Dermis microvascular lymphatic vessel endothelial cell (primary cell): ENCODE measurements around the gene GNB1. TPM values are rescaled to one million over a fixed set of nuclear protein-coding genes. Genes with fewer than 3 reads are reported as not detected.
"Not testable (repeated sequence)": the region's sequence is repeated elsewhere in the genome, so short reads cannot be mapped to it uniquely, and the experiment has no call there.

ENCODE experiments used
- DNase-seq, 2 donors: peaks; one replicate each; pipeline versions ENCODE4 v3.0.0 to v3.0.0-alpha.2; 2010; ENCODE audit warnings: low read depth in 2 of 2
- total RNA-seq: library from RNA; depleted of rRNA; stranded (reverse); fragments of >200 nt; gene quantifications from 2 replicates; pipeline ENCODE4 v1.2.1, GENCODE V29; 2014

GNB1 gene
- 72.4 and 119 TPM in 2 replicates for total RNA-seq

DNA sequence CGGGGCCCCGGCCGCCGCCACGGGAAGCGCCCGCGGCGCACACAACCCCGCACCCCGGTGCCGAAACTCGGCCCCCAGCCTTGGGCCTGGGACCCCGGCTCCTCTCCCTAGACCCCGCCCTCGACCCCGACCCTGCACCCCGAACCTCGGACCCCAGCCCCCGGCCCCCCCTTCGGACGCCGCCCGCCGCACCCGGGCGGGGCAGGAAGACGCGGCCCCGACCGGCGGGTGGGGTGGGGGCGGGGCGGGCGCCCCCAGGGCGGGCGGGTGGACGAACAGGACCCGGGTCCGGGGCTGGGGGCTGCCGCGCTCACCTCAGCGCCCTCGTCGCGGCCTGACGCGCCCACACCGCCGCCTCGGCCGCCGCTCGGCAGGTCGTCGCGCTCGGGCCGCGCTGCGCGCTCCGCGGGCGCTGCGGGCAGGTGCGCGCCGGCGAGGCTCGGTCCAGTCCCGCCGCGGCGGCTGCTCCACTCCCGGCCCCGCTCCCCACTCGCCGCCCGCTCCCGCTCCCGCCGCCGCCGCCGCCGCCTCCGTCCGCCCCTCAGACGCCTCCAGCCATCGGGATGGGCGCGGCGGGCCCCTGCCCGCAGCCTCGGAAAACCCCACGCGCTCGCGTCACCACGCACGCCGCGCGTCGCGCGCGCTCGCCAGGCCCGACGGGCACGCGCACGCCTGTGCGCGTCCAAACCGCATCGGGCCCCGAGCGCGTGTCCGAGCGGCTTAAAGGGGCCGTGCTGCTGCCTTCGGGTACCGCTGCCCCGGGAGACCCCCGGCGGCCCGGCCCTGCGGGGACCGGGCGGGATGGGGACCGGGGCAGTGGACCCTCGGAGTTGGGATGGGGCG, at the start of gene GNB1:
Gene GNB1, minus strand, starts transcription at position 582 of the 843 bp plus-strand sequence. CDS start 65,634 bp downstream, outside the sequence.
- peak; percentile 76 to 91 for DNase-seq

DNA sequence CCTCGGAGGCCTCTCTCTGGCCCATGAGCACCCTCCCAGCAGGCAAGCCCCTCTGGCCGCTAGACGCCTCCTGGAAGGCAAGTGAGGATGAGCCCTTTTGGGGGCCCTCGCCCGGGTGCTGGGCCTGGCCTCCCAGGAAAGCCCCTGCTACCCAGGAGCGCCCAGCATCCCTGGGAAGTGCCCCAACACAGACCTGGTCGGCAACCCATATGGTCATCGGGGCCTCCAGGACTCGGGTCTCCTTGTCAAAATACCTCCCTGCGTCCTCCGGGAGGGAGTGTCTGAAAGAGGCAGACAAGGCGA, 49.2 kb upstream of the GNB1 start:
- DNase-seq = no peak

DNA sequence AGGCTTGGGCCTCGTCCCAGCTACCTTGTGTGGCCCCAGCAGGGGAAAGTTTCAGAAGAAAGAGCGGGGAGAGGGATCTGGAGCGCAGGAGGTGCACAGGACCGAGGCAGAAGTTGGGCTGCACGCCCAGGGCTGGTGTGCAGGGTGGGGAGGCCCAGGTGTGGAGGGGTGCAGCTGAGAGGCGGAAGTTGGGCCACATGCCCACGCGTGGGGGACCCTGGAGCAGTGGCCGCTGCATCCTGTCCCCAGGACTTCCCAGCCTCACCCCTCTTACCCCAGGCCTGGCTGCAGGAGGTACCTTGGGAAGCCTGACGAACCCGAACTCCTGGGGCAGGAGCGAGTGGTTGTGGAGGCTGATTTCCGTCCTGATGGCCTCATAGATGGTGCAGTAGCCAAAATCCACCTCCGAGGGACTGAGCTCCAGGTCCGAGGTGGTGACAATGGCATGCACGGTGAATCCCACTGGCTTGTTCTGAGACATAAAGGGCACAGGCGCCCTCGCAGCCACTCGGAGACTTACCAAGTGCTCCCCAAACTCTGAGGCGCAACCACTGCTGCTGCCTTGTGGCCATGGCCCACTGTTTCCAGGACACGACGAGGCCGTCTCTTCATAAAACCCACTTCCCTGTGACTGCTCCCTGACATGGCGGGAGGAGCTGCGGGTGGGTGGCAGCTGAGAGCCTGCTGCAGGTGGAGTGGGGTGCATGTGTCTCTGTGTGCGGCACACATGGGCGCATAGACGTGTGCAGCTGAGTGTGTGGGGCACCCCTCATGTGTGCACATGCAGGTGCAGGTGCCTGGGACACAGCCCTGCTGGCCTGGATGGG, 48.6 kb upstream of the GNB1 start:
- DNase-seq = no peak

DNA sequence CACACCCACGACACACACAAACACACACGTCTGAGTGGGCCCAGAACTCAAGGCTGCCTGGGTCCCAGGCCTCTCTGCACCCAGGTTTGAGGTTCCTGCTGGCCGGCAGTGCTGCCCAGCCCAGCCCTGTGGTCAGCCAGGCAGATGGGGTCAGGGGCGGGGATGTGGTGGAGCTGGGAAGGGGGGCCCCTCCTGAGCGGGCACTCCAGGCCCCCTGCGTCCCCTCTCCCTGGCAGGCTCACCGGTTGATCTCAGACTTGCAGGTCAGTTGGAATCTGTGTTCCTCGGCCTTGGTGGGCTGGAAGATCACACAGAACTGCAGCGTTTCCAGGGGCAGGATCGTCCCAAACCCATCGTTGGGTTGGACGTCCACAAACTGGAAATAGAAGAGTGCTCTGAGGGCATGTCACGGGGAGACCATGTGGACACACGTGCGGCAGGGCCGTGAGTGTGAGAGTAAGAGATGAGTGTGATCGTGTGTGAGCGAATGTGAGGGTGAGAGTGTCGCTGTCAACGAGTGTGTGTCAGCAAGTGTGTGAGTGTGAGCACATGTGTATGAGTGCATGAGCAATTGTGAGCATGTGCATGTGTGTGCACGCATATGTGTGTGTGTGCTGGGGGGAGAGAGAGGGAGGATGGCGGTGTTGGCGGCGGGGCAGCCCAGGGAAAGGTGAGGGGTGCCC, 47.9 kb upstream of the GNB1 start:
- DNase-seq = no peak

DNA sequence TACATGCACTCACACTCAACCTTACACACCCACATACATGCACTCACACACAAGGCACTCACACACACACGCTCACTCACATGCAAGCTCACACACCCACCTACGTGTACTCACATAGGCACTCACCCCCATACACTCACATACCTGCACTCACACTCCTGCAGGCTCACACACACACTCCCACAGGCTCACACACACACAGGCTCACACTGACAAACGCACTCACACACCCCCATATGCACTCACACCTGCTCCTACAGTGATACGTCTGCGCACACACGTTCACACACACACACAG, 47.3 kb upstream of the GNB1 start:
- no peak for DNase-seq

DNA sequence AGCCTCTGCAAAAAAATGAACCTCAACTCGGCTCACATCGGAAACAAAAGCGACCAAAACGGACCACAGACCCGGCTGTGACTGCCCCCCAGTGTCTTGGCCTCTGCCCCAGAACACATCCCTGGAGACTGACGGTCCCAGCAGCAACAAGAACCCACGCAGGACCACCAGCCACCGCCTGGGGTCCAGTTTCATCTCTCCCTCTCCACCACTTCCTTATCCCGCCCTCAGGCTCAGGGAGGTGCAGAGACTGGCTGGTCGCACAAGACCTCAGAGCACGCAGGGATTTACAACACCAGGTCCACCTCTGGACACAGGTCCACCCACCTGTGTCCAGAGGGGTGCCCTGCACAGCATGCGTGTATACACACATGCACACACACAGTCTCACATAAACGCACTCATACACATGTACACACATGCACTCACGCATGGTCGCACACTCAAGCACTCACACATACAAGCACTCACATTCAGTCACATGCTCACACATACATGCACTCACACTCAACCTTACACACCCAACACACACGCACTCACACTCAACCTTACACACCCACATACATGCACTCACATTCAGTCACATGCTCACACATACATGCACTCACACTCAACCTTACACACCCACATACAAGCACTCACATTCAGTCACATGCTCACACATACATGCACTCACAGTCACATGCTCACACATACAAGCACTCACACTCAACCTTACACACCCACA, 46.8 kb upstream of the GNB1 start:
- no peak for DNase-seq

DNA sequence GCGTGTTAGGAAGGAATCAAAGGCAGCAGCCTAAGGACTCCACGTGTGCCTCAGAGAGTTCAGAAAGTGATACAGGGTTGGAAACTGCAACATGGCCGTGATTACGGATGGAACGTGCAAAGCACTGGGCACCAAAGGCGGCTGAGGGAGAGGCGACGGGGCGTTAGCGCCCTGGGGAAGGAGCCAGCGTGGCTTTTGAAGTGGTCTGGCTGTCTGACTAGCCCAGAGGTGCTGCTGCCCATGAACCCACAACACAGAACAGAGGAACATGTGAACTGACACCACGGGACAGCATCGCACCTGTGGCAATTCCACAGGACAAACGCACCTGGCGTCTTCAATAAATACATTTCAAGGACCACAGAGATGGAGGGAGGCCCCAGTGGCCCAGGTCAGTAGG, 46.2 kb upstream of the GNB1 start:
- no peak for DNase-seq

DNA sequence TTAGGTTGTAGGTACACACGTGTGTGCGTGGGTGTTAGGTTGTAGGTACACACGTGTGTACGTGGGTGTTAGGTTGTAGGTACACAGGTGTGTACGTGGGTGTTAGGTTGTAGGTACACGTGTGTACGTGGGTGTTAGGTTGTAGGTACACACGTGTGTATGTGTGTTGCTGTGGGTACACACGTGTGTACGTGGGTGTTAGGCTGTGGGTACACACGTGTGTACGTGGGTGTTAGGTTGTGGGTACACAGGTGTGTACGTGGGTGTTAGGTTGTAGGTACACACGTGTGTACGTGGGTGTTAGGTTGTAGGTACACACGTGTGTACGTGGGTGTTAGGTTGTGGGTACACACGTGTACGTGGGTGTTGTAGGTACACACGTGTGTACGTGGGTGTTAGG, 44.0 kb upstream of the GNB1 start:
- not testable (repeated sequence) for DNase-seq

DNA sequence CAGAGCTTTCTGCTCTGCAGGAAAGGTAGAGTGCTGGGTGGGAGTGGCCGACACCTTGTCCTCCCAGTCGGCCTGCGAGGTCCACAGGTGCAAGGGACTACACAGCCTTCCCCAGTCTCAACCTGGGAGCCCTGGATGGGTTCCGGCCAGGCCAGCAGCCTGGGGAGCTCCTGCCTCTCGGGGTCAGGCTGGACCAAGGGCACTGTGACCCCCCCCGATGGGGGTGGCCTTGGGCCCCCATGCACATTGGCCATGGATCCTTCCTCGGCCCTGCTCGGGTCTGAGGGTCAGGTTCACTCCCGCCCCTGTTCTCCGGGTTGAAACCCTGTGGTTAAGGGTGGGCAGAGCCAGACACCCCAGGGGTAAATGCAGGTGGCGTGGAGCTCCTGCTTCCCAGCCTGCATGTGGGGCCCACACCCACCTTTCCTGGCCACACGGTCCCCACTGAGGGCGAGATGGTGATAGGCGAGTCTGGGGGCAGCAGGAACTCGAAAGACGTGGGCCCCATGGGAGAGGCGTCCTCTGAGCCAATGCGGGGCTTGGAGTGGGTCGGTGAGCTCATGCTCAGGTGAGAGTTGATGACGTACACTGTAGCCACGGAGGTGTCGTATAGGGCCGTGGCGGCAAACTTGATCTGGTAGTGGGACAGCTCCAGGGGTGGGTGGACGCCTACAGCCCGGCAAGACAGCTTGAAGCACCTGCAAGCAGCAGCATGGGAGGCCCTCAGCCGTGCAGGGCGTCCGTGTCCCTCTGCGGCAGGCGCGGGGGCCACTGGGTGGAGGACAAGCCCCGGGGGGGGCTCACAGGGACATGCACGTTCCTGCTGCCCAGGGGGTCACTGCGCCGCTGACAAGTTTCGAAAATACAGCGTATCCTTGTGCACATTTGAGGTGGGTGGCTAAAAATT, 39.0 kb upstream of the GNB1 start:
- DNase-seq = no peak

DNA sequence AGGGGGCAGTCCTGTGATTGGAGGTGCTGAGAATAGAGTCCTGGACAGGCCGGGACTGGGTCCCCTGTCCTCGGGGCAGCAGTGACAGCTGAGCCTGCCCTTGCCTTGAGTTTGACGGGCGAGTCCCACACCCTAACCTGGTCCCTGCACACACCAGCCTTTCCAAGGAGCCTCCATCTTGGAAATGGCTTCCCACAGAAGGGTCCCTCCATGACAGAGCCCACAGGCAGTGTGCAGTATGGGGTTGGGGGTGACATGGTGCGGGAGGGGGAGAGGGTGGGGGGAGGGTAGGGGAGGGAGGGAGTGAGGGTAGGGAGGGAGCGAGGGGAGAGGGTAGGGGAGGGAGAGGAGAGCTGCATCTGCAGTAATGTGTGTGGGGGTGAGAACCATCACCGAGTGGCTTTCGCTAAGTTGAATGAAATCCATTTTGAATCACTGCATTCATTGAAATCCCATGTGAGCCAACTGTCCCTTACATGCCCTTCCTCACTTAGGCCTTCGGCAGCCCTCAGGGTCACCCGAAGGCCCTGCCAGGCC, 38.3 kb upstream of the GNB1 start:
- DNase-seq = no peak

DNA sequence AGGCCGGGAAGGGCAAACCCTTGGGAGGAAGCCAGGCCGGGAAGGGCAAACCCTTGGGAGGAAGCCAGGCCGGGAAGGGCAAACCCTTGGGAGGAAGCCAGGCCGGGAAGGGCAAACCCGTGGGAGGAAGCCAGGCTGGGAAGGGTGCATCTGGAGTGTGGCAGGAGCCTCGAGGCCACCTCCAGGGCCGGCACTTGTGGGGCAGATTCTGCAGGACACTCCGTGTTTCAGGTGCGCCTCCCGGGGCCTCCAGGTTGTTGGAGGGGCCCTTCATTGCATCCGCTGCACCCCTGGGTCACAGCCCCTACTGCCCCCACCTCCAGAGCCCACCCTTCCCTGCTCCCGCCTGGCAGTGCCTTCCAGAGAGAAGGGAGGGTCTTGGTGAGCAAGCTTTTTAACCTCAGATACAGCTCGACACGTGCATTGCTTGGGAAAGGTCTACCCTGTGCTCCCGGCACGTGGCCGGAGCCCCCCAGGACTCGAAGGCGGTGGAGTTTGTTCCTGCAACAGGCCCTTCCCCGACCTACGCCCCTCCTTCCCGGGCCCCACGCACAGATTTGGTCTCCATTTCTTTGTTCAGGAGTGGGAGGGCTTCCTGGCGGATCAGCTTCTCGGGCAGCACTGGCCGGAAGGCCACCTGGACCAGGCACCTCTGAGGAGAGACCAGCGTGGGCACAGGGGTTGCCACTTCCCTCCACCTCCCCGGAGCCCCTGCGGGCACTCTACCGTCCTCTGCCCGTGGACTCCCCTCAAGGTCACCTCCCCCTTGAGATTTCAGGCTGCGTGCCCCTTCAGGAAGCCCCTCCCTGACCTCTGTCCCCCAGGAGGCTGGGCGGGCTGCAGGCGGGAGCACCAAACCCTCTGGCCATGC, 37.6 kb upstream of the GNB1 start:
- no peak for DNase-seq

DNA sequence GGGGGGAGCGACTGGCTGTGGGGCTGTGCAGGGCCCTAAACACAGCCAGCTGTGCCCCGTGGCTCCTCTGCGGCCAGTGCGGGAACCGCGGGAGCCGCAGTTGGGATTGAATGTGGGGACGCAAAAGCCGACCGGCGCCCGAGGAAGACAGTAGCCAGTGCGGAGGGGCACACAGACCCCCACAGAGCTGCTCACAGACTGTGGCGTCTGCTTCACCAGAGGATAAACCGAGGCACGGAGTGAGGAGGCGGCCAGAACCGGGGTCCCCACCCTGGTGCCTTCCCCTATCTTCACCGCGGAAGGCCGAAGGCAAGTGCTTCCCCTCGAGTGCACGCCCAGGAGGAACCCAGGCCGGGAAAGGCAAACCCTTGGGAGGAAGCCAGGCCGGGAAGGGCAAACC, 36.9 kb upstream of the GNB1 start:
- no peak for DNase-seq

DNA sequence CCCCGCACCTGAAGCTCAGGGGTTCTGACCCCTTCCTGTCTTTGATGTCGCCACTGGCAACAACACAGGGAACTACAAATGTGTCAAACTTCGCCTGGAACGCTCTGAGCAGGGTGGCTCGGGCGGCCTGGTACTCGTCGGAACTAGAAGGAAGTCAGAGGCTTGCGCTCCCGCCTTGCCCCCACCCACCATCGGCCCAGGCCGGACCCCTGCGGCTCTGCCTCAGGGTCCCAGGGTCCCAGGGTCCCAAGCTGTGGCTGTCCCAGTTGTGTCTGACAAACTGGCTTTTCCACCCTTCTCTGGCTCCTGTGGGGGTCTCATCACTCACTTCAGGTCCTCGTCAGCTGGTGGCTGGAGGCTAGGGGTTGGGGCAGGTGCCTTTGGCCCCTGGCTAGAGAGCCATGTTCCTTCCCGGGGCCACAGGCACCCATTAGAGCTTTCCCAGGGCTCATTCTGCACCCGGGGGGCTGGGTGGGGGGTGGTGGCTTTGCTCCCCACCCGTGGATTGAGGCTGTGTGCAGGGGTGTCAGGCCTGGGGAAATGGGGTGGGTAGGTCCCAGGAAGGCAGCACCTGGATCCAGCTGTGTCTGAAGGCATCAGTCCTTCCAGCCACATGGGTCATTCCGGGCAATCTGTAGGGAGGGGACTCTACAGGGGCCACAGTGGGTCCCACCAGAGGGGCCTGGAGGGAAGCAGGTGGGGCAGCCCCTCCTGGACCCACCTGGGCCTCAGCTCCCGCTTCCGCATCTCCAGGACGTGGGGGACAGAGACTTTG, 36.2 kb upstream of the GNB1 start:
- DNase-seq = no peak

DNA sequence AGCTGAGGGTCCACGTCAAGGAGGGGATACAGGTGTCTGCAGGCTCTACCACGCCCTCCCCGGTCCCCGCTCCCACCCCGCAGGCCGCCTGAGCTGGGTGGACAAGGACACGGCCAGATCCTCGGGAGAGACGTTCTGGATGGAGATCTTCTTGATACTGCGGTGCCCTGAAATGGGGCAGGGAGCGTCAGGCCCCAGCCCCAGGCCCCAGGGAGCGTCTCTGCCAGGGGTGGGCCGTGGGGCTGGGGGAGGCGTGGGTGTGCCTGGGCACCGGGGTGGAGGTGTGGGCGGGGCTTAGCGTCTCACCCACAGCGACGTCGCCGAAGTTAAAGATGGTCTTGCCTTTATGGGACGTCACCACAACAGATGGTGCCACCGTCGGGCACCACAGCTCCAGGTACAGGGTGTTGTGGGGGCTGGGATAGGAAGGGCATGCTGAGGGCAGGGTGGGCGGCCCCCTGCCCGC, 35.5 kb upstream of the GNB1 start:
- no peak for DNase-seq

DNA sequence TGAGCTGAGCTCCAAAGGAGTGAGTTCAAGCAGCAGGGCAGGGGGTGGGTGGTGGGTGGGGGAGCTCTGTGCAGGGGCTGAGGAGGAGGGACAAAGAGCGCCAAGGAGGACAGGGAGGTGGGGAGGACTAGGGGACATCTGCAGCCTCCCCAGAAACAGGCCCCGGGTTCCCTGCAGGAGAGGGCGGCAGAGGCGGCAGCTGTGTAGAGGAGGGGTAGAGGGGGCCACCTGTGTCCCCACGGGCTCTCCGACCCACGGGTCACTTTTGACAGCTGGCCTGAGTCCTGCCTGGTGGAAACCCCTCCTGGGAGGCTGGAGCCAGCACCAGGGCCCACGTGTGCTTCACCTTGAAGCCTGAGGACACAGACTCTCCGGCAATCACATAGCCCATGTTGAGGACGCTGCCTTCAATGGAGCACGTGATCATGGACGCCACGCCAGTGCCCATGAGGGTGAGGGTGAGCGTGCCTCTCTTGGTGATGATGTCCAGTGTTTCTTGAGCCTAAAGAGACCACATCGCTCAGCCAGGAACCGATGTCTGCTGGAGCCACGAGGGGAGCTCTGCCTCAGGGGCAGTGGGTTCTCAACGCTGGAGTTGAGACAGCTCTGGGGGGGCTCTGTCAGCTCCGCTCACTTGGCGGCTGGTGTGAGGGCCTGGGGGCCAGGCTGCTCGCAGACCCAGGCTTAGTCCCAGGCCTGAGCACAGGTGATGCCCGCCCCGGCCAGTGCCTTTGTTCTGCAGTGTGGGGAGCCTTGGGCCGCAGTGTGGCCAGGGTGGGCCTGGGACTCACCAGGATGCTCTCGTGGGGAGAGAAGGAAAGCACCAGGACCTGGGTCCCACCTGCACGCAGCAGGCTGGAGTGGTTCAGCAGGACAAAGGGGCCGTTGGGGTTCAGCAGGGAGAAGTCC, 34.8 kb upstream of the GNB1 start:
- DNase-seq = no peak

DNA sequence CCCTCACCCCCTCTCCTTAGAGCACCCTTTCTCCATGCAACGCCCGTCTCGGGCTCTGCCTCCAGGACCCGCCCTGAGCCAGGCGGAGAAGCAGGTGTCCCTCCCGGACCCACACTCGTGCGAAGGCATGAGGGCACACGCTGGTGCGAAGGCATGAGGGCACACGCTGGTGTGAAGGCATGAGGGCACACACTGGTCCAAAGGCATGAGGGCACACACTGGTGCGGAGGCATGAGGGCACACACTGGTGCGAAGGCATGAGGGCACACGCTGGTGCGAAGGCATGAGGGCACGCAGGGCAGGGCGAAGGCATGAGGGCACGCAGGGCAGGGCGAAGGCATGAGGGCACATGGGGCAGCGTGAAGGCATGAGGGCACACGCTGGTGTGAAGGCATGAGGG, 34.0 kb upstream of the GNB1 start:
- no peak for DNase-seq

DNA sequence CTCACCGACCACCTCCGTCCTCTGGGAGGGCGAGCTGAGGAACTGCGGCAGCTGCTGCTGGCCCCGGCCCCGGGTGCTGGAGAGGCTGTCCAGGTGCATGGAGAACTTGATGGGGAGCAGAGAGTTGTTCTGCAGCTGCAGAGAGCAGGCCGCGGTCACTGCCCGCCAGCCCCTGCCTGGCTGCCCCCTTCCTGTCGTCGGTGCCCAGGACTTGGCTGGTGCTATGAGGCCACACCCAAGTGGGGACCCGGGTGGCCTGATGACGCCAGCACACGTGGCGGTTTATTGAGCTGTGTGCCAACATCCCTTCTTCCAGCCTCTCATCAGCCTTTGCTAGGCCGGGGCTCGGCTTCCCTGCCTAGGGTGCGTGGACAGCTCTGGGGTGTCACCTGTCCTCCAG, 33.5 kb upstream of the GNB1 start:
- DNase-seq = no peak
